HFFc6 (cell line): ENCODE measurements around the gene HSPA12B. TPM values are rescaled to one million over a fixed set of nuclear protein-coding genes. Genes with fewer than 3 reads are reported as not detected.

ENCODE experiments used
- DNase-seq: peaks from one replicate; pipeline ENCODE4 v3.0.0-alpha.2; 2018
- H3K27ac Mint-ChIP-seq: 2 replicates; pipeline ENCODE4 v1.8.0; 2020; ENCODE audit warnings: mild to moderate bottlenecking, mixed read lengths
- H3K27me3 Mint-ChIP-seq: 2 replicates; pipeline ENCODE4 v1.8.0; 2021; ENCODE audit warnings: mild to moderate bottlenecking, moderate library complexity, mixed read lengths; ENCODE audit not compliant: insufficient read depth
- H3K36me3 Mint-ChIP-seq: 2 replicates; pipeline ENCODE4 v1.8.0; 2021; ENCODE audit warnings: low read depth, mixed read lengths
- H3K4me1 Mint-ChIP-seq: 2 replicates; pipeline ENCODE4 v1.8.0; 2020; ENCODE audit warnings: low read depth, mixed read lengths
- H3K4me3 Mint-ChIP-seq: 2 replicates; pipeline ENCODE4 v1.8.0; 2020; ENCODE audit warnings: mild to moderate bottlenecking, moderate library complexity, mixed read lengths
- H3K9me3 Mint-ChIP-seq: 2 replicates; pipeline ENCODE4 v1.8.0; 2020; ENCODE audit warnings: mild to moderate bottlenecking, mixed read lengths
- total RNA-seq, 6 experiments: library from RNA; stranded (reverse); fragmentation: NEBNext Ultra II Directional; extraction: Animal tissue kit (Norgen Biotek cat#: 25700); gene quantifications; 2 replicates in 1 of 6; 3 replicates in 5 of 6; pipeline ENCODE4 v1.2.3, GENCODE V29; 2021
- TF ChIP-seq, protein P1 (sequence below): fragments of 200-600 bp; sonication (generic); IDR thresholded peaks from 2 replicates; pipeline ENCODE4 v1.5.0; 2021; ENCODE audit warnings: antibody characterized with exemption, mild to moderate bottlenecking

The HSPA12B gene
- total RNA-seq, 6 experiments from 2014 or later = not detected

DNA sequence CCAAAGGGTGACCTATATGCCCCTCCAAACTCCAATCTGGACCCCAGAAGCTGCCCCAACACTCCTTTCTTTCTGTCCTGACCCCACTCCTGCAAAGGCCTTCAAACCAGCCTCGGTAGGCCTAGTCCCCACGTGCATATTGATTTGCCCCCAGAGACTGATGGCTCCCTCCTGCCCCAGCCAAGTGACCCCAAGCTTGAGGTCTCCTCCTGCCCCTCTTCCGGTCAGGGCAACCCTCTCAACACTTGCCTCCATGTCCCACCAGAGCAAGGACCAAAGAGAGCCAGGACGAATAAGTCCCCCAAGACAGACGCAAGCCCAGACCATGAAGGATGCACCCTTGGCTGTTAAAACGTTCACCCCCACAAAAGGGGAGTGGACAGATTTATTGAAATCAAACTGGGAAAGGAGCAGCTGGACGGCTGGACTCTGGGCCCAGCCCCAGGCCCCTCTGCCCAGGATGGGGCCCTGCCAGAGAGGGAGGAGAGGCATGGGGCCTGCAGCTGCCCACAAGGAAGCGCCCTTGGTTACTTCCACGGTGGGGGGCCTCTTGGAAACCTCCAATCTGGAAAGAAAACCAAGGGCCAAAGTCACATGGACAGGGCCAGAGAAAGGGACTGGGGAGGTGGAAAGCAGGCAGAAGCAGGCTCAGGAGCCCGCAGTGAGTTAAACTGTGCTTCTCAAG is 51.2 kb downstream of the HSPA12B start:
- peaks cover 11% of the 10 kb centered on the region for H3K36me3 Mint-ChIP-seq
- peaks cover 2% of the 10 kb centered on the region for H3K27me3 Mint-ChIP-seq
- peaks cover 41% of the 10 kb centered on the region for H3K4me1 Mint-ChIP-seq
- H3K27ac Mint-ChIP-seq = peak overlapping the region; percentile 20; the same call in 1 of the 2 replicates
- TF ChIP-seq, protein P1, sequence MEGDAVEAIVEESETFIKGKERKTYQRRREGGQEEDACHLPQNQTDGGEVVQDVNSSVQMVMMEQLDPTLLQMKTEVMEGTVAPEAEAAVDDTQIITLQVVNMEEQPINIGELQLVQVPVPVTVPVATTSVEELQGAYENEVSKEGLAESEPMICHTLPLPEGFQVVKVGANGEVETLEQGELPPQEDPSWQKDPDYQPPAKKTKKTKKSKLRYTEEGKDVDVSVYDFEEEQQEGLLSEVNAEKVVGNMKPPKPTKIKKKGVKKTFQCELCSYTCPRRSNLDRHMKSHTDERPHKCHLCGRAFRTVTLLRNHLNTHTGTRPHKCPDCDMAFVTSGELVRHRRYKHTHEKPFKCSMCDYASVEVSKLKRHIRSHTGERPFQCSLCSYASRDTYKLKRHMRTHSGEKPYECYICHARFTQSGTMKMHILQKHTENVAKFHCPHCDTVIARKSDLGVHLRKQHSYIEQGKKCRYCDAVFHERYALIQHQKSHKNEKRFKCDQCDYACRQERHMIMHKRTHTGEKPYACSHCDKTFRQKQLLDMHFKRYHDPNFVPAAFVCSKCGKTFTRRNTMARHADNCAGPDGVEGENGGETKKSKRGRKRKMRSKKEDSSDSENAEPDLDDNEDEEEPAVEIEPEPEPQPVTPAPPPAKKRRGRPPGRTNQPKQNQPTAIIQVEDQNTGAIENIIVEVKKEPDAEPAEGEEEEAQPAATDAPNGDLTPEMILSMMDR = no peak
- DNase-seq = no peak
- peak overlapping the region; percentile 39 for H3K4me3 Mint-ChIP-seq
- no peaks in the 10 kb centered on the region for H3K9me3 Mint-ChIP-seq

DNA sequence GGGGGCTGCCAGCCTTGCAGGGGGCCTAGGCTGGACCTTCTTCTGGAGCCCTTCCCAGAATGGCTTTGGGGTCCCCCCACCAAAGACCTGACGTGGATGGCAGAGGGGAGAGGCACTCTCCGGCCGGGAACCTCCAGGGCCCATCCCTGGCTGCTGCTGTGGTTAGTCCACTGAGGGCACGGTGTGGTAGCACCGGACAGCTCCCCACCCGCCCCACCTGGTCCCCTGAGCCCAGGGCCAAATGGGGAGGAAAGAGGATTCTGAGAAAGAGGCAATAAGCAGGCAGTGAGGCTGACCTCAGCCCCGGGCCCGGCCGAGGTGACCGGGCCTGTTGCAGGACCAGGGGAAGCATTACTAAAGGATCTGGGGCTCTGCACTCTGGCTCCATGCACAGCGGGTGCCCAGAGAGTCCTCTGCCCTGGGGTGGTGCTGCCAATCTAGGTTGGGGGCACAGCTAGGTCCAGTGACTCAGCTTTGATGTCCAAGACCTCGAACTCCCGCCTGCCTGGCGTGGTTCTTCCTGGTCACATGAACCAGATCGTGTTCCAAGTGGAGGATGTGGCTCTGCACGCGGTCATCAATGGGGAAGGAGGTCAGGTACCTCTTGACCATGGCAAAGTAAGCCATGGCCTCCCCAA is 51.9 kb downstream of the HSPA12B start:
- DNase-seq = no peak
- Mint-ChIP-seq H3K27me3 (peaks cover 2% of the 10 kb centered on the region), H3K9me3 (no peaks in the 10 kb centered on the region), H3K27ac (peak overlapping the region; percentile 72), H3K36me3 (peaks cover 11% of the 10 kb centered on the region), H3K4me3 (peak overlapping the region; percentile 85), H3K4me1 (peaks cover 47% of the 10 kb centered on the region)
- TF ChIP-seq, protein P1 = no peak

DNA sequence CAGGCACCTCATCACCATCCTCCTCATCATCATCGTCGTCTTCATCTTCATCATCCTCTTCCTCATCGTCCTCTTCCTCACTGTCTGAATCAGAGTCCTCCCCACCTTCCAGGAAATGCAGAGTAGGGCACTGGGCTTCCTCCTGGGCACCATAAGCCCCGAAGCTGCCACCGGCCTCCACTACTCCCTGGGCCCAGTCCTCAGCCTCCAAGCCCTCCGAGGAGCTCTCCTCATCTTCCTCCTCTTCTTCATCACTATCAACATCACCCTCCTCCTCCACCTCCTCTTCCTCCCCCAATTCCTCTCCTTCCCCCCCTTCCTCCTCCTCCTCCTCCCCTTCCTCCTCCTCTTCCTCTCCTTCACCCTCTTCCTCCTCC is 52.4 kb downstream of the HSPA12B start:
- H3K4me1 Mint-ChIP-seq = peaks cover 47% of the 10 kb centered on the region
- no peak for DNase-seq
- H3K27ac Mint-ChIP-seq = peak overlapping the region; percentile 72
- peaks cover 2% of the 10 kb centered on the region for H3K27me3 Mint-ChIP-seq
- TF ChIP-seq, protein P1 = no peak
- peaks cover 11% of the 10 kb centered on the region for H3K36me3 Mint-ChIP-seq
- H3K9me3 Mint-ChIP-seq = no peaks in the 10 kb centered on the region
- H3K4me3 Mint-ChIP-seq = peak overlapping the region; percentile 85

DNA sequence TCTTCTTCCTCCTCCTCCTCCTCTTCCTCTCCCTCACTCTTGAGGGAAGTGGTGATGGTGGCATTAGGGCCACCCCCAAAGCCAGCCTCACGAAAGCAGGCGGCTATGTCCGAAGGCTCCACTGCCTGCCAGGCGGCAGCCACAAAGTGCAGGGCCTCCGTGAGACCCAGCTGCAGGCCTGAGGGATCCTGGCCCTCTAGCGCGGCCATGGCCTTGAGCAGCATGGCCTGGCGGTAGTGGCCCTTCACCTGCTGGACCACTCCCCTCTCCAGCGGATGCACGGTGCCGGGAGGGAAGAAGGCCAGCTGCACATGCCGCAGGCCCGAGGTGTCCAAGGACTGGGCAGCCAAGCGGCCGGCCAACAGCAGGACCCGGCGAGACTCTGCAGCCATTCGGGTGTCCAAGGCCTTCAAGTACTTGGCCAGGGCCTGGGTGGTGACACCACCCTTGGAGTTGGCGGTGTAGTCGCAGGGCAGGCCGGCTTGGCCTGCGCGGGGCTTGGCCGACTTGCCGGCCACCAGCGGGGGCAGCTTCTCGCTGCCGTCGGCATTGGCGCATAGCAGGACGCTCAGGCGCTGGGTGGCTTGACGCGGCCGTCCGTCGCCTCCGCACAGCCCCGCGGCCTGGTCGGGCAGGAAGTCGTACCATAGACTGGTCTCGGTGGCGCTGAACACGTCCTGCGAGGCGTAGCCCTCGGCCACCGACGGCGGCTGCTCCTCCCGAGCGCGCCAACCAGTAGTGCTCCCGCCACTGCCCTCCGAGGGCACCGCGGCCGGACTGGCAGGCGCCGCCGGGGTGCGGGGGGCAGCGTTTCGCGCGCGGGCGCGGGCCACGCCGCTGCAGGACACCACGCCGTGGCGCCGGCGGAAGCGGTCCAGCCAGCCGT is 53.0 kb downstream of the HSPA12B start:
- H3K36me3 Mint-ChIP-seq = peaks cover 11% of the 10 kb centered on the region
- peak overlapping the region; percentile 59; the same call in 1 of the 2 replicates for H3K27ac Mint-ChIP-seq
- no peaks in the 10 kb centered on the region for H3K9me3 Mint-ChIP-seq
- H3K4me1 Mint-ChIP-seq = peaks cover 45% of the 10 kb centered on the region
- DNase-seq = peak; percentile 12
- peak overlapping the region; percentile 89 for H3K4me3 Mint-ChIP-seq
- TF ChIP-seq, protein P1 = peak; percentile 18; the same call in 1 of the 2 replicates
- peaks cover 2% of the 10 kb centered on the region for H3K27me3 Mint-ChIP-seq

DNA sequence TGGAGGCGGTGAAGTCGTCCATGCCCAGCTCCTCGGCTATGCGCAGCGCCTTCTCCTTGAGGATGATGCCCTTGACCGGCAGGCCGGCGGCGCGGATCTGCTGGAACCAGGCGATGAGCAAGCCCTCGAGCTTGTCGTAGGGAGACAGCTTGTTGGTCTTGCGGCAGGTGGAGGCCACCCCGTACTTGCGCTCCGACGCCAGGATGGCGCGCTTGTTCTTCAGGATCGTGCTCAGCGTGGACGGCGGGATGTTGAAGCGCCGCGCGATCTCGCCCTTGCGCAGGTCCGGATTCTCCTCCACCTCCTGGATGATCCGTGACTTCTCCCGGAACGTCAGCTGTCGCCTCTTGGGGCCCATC is 53.6 kb downstream of the HSPA12B start:
- peak overlapping the region; percentile 89 for H3K4me3 Mint-ChIP-seq
- TF ChIP-seq, protein P1 = no peak
- peaks cover 2% of the 10 kb centered on the region for H3K27me3 Mint-ChIP-seq
- H3K4me1 Mint-ChIP-seq = peaks cover 39% of the 10 kb centered on the region
- H3K27ac Mint-ChIP-seq = peak overlapping the region; percentile 83
- DNase-seq = peak; percentile 51
- peaks cover 11% of the 10 kb centered on the region for H3K36me3 Mint-ChIP-seq
- no peaks in the 10 kb centered on the region for H3K9me3 Mint-ChIP-seq
